Inflammatory macrophage treated with lipopolysaccharide for 4 hours (primary cell): ENCODE data around the gene LDLRAD4.

ENCODE experiments used
- DNase-seq: peaks from one replicate; pipeline ENCODE4 v3.0.0-alpha.2; 2020

LDLRAD4 gene

DNA sequence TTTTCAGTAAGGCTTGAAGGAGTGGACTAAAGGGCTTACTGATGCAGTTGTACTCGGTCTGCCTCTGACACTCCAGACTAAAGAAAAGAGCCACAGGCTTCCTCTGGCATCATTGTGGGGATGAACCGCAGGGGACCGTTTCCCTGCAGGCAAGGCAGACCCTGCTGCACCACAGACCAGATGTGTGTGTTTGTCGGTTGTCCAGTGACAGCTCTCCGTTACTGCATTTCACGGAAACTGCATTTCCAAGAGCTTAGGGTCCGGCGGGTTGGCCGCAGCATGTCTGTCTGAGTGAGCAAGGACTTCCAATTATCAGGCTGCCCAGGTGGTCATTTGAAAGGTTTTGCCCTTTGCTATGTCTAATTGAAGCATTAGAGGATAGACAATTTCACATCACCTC is 409.7 kb downstream of the LDLRAD4 start:
- no peak for DNase-seq

DNA sequence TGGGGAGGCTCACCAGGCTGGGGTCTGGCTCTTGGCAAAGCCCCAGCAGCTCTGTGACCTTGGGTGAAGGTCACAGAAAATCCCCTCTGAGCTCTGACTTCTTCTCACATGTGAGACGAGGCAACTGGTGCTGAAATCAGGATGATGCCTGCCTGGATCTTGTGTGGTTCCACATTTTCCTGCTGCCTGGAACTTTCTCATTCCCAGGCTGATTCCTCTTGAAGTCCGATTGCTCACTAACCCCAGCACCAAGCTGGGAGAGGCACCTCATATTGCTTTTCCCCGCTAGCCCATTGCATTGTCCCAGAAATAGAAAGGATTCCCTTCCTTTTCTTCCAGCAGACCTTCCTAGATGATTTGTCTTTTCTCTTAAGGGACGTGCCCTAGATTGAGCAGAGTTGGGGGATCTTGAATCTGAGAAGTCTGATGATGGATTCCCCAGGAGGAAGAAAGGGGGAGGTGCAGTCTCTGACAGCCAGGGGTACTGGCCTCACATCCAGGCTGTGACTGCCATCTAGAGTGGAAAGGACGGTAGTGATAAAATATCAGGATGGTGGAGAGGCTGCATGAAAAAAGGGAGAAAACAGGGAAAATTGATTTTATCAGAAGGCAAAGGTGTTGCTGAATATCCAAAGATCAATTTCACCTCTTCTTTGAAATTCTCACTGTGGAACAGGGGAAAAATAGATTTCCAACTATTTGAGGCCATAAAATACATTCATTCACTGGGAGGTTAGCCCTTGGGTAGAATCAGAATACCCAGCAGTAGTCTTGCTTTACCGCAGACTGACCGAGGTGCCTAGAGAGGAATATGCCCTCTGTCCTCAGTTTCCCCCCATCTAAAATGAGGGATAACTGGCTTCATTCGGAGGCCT is 411.5 kb downstream of the LDLRAD4 start:
- peak; percentile 77 for DNase-seq

- DNase-seq, result no peak
These were observed 412.2 kb downstream of the LDLRAD4 start for GRCh38 chr18:13630716-13631268.

DNA sequence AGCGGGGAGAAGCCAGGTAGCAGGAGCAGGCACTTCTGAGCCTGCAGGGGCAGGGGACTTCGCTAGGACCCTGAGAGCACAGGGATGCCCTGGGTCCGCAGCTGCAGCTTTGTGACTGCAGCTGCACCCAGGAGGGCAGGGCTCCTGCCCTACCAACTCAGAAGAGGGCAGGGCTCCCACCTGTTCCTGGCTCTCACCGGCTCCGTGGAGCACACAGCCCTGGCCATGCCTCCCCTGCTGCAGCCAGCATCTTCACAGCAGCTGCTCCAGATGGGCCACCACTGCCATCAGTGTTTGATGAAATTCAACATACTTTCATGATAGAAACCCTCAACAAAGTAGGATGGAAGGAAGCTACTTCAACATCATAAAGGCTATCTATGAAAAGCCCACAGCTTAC is 415.1 kb downstream of the LDLRAD4 start:
- DNase-seq, result no peak

DNA sequence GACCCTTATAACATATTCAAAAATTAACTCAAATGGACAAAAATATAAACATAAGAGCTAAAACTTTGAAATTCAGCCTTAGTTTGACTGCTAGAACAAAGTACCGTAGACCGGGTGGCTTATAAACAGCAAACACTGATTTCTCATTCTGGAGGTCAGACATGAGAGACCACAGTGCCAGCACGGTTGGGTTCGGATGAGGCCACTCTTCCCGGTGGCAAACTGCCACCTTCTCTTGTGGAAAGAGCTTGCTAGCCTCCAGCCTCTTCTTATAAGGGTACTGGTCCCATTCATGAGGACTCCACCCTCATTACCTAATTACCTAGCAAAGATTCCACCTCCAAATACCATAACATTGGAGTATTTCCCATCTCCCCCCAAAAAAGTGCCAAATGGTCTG is 416.5 kb downstream of the LDLRAD4 start:
- no peak for DNase-seq

GRCh38 chr18:13638719-13639595 is 420.4 kb downstream of the LDLRAD4 start:
- no peak for DNase-seq

- DNase-seq, result no peak
These were observed 421.8 kb downstream of the LDLRAD4 start for GRCh38 chr18:13640266-13640860.

DNA sequence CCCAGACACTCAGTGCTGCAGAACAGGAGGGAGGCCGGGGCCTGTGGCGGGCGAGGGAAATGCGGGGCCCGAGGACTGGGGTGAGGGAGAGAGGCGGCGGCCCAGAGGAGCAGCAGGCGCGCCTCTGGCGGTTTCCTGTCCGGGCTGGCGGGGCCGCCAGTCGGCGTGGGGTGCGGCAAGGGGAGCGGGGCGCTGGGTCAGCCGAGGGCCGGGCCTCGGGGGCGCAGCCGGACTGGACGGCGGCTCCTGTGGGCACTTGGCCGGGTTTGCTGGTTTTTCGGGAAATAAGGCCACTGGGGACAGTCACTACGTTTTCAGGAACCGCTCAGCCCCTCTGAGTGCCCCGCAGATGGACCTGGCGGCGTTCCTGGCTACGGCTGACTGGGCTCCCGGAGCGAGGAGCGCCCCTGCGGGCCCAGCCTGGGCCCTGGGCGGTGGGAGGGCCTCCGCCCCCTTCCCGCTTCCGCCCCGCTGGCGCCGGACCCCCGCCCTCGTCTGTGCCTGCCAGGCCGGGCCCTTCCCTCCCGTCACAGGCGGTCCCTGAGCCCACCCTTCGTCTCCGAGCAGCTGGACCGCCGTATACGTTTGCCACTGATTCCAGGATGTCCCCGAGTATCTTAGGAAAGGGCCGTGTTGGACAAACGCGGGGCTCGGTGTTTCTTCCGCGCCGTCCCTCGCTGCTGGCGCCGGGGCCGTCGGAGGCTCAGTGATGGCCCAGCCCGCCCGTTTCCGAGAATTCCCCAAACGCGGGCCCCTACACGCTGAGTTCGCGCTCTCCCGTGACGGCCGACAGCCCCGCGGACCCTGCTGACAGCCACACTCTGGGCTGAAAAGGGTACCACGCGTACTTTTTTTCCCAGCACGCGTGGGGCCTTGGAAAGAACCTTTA is 423.2 kb downstream of the LDLRAD4 start:
- DNase-seq, result no peak

DNA sequence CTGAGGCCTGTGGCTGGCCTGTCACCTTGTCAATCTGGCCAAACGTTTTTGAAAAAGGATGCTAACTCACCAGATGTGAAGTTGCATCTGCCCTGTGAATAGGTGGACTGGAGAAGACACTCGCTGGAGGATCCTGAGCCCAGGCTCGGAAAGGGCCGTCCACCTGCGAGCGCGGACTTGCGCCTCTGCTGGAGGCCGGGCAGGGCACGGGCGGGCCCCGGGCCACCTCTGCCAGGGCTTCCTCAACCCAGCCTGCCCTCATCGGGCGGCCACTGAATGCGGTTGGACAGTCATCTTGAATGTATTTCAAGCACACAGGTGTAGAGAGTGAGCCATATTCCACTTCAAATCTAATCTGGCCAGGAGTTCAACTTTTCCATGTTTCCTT is 423.9 kb downstream of the LDLRAD4 start:
- DNase-seq, result no peak

DNA sequence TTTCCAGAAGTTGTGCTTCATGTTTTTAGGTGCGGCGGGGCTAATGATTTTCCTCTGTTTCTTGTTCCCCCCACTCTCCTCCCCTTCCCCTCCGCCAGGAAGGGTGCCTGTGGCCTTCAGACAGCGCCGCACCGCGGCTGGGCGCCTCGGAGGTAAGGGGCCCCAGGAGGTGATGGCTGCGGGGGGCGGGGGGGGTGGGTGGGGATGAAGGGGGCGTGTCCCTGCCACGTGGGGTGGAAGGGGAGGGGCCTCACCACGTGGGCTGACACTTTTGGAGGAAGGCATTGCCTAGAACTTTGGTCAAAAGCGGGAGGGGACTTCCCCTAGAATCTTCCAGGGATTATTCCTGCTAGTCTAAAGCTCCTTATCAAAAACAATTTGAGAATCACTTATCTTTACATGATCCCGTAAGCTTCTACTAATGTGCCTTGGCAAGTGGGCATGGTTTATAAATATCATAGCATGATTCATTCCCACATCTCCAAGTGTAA is 424.7 kb downstream of the LDLRAD4 start:
- no peak for DNase-seq

GRCh38 chr18:13645093-13645492 is 426.5 kb downstream of the LDLRAD4 start:
- DNase-seq, result no peak

GRCh38 chr18:13646633-13647032 is 428.1 kb downstream of the LDLRAD4 start:
- no peak for DNase-seq

DNA sequence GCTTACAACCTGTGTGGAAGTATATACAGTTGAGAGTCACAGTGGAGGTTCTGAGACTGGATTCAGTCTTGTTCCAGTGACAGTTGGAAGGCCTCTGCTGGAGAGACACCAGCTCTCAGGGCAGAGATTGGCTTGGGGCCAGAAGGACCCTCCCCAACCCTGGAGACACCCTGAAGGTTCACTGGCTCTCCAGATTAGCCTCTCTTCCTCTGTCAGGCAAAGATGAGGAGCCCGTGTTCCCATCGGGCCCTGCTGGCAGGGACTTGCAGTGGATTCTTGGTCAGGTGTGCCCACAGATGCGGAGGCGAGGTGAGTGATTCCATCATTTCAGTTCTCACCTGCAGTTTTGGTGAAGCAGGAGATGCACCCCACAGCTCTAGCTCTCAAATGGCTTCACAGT is 429.2 kb downstream of the LDLRAD4 start:
- no peak for DNase-seq

DNA sequence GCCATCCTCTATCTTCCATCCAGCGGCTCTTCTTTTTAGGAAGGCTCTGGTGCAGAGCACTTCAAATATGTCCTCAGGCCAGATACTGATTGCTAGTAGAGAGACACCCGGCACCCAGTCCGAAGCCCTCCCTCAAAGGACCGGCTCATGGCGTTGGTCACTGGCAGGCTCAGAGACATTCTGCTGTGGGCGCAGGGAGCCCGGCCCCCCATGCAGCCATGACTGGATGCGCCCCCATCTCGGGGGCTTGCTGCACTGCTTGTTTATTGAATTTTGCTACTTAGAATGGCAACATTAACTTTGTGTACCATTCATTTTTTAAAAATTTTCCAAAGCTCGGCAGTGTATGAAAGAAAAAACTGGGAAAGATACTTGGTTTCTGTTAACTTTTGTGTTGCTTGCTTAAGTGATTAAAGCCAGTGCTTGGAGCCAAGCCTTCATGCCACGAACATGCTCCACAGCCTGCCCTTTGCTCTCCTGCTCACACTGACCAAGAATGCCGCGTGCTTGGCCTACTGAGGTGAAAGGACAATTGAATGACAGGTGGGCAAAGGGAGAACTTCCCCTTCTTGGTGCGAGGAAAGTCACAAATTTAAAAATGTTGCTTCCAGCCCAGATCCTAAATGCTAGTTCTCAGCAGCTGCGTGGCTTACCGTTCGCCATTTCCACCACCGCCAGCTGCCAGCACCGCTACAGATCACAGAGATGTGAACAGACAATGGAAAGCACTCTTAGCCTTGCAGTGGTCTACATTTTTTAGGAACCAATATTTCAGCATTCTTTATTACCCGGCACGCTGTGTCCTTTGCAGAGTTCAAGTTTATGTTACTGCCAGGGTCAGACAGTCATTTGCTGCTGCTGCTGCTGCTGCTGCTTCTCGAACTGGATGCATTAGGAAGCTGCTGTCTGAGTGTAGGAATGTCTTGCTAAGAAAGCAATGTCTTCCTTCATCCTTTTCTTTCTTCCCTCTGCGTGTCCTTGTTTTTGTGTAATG is 431.1 kb downstream of the LDLRAD4 start:
- no peak for DNase-seq

- DNase-seq, result no peak
These were observed 435.3 kb downstream of the LDLRAD4 start for GRCh38 chr18:13653746-13654433.

- DNase-seq, result no peak
These were observed 439.4 kb downstream of the LDLRAD4 start for GRCh38 chr18:13657974-13658373.

DNA sequence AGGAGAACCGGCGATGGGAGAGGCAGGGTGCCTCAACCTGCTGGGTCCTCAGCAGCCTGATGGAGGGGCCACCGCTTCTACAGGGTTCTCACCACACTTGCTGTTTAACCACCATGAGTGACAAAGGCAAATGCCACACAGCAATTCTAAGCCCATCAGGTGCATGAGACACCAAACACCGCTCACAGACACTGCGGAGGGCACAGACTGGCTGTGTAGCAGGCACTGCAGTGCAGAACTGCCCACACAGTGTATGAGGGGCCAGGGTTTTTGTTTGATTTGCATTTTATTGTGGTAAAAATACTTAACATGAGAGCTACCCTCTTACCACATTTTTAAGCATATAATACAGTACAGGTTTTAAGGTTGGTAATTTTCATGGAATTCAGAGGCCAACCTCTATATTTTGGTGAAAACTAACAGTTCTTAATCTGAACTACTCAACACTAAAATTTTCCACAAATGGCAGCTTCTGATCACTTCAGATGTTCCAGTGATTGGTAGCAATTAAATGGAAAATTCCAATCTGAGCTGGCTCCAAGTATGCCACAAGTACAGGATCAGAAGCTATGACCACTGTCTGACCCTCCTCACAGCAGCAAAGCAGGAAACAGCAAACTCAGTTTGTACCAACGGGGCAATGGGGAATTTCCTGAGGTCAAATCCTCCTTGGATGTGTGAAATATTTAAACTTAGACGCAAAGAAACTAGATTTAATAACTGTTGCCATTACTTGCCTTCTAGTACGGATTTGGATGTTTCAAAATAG is 440.1 kb downstream of the LDLRAD4 start:
- no peak for DNase-seq

GRCh38 chr18:13660510-13660909 is 441.9 kb downstream of the LDLRAD4 start:
- no peak for DNase-seq

DNA sequence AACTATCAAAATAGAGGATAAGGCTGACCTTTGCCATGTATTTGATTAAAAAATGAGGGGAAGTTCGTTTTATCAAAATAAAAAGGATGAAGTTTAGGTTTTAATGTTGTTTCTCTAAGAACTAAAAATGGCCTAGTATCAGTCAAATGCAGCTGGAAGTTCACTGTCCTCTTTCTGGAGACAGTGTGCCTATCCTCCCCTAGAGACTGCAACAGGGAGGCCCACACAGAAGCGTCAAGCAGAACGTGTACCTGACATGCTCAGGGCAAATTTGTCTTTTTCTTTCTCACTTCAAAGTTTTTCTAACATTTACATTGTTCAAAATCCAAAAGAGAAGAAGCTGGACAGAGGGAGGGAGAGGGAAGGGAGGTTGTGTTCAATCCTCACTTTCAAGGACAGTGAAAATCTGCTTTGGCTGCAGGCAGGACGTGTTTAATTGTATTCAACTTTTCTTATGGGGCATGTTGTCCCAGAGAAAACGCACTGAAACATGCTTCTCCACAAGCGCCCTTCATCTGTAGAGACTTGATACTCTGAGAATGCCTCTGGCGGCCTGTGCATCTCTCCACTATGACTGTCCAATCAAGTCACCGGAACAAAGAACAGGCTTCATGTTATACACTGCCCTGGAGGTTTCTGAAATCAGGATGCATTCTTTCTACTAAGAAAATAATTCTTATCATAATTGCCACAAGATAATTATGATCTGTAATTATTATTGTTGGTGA is 442.7 kb downstream of the LDLRAD4 start:
- no peak for DNase-seq
